Tibial artery (tissue), 4 donors: ENCODE data around the gene ECPAS.

Source experiments
- DNase-seq, 2 donors: peaks; one replicate each; pipeline ENCODE4 v3.0.0-alpha.2; 2019
- H3K27ac ChIP-seq, 2 donors: fragments of 200-600 bp; sonication (generic) in 1 of 2; 1 replicate in 1 of 2; 2 replicates in 1 of 2; pipeline ENCODE4 v1.5.1; 2018 to 2019; ENCODE audit warnings: mild to moderate bottlenecking in 1 of 2
- H3K27me3 ChIP-seq, 2 donors: fragments of 200-600 bp; sonication (generic) in 1 of 2; one replicate each; pipeline versions ENCODE4 v1.5.1 to v1.6.0; 2016 to 2019
- H3K36me3 ChIP-seq, 3 donors: fragments of 200-600 bp; sonication (generic) in 2 of 3; one replicate each; pipeline ENCODE4 v1.5.1; 2016 to 2019; ENCODE audit warnings: mild to moderate bottlenecking in 2 of 3
- H3K4me1 ChIP-seq, 4 donors: fragments of 200-600 bp; sonication (generic) in 2 of 4; 1 replicate in 3 of 4; 2 replicates in 1 of 4; pipeline ENCODE4 v1.5.1; 2016 to 2019
- H3K4me3 ChIP-seq, 2 donors: fragments of 200-600 bp; sonication (generic) in 1 of 2; 1 replicate in 1 of 2; 2 replicates in 1 of 2; pipeline ENCODE4 v1.5.1; 2018 to 2019; ENCODE audit warnings: mild to moderate bottlenecking in 2 of 2
- H3K9me3 ChIP-seq, 3 donors: fragments of 200-600 bp; sonication (generic) in 1 of 3; one replicate each; pipeline ENCODE4 v1.5.1; 2016 to 2019
- intact Hi-C: fragments of 100-400 bp; cut with DNase I; formaldehyde crosslinking; loops from one replicate; pipeline ENCODE4 v1.15.0; 2023; ENCODE audit warnings: low total_unique reads
- TF ChIP-seq, protein P1 (sequence below), 2 experiments: fragments of 200-600 bp in 1 of 2; fragments of 450-650 bp in 1 of 2; IDR thresholded peaks; one replicate each; pipeline ENCODE4 v1.5.1; 2017 to 2019; ENCODE audit warnings: antibody characterized with exemption in 2 of 2, mild to moderate bottlenecking in 1 of 2, moderate library complexity in 1 of 2

The ECPAS gene

DNA sequence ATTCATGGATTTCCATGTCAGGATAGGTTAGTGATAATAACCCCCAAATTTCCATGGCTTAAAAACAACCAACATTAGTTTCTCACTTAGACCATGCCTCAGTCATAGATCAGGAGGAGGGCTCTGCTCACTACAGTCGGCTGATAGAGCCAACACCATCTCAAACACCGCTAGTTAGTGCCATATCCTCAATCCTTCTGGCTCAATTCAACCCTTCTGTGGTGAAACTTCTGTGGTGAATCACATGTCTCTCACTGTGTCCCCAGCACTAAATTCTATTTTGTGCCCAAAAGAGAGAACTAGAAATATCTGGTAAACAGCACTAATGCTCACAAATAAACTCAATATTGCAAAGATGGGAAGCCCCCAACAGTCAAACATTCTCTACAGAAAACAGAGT is 21.1 kb downstream of the ECPAS start:
- H3K27me3 ChIP-seq: no peaks in the 10 kb centered on the region
- H3K36me3 ChIP-seq: no peaks in the 10 kb centered on the region
- H3K27ac ChIP-seq: no peak overlapping the region
- TF ChIP-seq, protein P1, sequence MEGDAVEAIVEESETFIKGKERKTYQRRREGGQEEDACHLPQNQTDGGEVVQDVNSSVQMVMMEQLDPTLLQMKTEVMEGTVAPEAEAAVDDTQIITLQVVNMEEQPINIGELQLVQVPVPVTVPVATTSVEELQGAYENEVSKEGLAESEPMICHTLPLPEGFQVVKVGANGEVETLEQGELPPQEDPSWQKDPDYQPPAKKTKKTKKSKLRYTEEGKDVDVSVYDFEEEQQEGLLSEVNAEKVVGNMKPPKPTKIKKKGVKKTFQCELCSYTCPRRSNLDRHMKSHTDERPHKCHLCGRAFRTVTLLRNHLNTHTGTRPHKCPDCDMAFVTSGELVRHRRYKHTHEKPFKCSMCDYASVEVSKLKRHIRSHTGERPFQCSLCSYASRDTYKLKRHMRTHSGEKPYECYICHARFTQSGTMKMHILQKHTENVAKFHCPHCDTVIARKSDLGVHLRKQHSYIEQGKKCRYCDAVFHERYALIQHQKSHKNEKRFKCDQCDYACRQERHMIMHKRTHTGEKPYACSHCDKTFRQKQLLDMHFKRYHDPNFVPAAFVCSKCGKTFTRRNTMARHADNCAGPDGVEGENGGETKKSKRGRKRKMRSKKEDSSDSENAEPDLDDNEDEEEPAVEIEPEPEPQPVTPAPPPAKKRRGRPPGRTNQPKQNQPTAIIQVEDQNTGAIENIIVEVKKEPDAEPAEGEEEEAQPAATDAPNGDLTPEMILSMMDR (IDR thresholded peaks at IDR 0.05): no peak
- peaks cover 0 to 13% (median 2%) of the 10 kb centered on the region in 4 donors for H3K4me1 ChIP-seq
- DNase-seq: no peak
- peaks cover 0 to 8% (median 0%) of the 10 kb centered on the region in 3 donors for H3K9me3 ChIP-seq
- no peak overlapping the region for H3K4me3 ChIP-seq
- intact Hi-C loops: no loop called here

DNA sequence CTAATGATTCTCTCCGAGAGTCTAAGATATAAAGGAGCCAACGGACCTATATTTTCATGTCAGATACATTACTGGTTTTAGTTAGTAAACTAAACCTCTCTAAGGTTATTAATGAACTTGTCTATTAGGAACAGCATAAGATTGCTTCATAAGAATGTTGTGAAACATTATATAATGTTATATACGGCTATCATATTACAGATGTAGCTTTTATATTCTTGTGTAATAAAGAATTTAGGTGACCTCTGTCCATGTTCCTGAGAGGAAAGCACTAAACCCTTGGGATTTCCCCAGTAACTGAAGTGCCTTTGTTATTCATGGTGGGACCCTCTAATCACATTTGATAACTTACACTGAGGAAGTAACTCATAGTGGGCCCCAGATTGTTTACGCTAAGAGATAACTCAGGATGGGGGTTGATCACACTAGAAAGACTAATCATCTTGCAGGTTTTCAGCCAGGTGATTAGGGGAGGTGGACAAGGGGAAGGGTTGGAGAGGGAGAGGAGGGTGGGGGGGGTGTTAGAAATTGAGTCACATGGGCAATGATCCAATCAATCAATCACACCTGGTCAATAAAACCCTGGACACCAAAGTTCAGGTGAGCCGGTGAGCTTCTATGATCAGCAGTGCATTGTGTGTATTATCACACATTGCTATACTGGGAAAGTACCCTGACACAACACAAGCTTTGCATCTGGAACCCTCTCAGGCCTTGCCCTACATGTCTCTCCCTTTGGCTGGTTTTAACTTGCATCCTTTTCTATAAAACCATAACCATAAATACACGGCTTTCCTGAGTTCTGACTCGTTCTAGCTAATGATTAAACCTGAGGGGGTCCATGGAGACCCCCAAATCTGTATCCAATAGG is 25.8 kb downstream of the ECPAS start:
- no peak for DNase-seq
- no peak overlapping the region for H3K4me3 ChIP-seq
- TF ChIP-seq, protein P1 (IDR thresholded peaks at IDR 0.05): no peak
- H3K27ac ChIP-seq: no peak overlapping the region
- H3K4me1 ChIP-seq: peaks cover 0 to 25% (median 2%) of the 10 kb centered on the region in 4 donors
- H3K36me3 ChIP-seq: no peaks in the 10 kb centered on the region
- H3K9me3 ChIP-seq: peaks cover 0 to 8% (median 0%) of the 10 kb centered on the region in 3 donors
- no peaks in the 10 kb centered on the region for H3K27me3 ChIP-seq
- intact Hi-C loops: no loop called here

DNA sequence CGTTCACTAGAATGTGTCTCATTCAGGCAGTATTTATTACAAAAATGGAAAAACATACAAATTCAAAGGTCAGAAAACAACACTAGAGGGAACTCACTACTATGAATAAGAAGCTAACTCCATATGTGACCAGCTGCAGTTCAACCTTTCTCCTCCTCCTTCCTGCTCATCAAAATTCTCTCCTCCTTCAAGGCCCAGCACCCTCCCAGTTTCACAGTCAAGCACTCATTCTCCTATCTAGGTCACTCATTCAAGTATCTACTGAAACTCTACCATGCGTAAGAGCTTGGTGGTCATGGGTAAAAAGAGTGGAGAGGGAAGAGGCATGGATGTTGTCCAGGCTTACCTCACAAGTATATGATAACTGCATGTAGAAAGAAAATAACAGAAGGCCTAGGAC is 27.7 kb downstream of the ECPAS start:
- DNase-seq: no peak
- no peak overlapping the region for H3K4me3 ChIP-seq
- H3K36me3 ChIP-seq: no peaks in the 10 kb centered on the region
- H3K9me3 ChIP-seq: peaks cover 0 to 4% (median 0%) of the 10 kb centered on the region in 3 donors
- TF ChIP-seq, protein P1 (IDR thresholded peaks at IDR 0.05): no peak
- intact Hi-C loops: no loop called here
- H3K27me3 ChIP-seq: no peaks in the 10 kb centered on the region
- H3K27ac ChIP-seq: no peak overlapping the region
- H3K4me1 ChIP-seq: peaks cover 0 to 39% (median 2%) of the 10 kb centered on the region in 4 donors

DNA sequence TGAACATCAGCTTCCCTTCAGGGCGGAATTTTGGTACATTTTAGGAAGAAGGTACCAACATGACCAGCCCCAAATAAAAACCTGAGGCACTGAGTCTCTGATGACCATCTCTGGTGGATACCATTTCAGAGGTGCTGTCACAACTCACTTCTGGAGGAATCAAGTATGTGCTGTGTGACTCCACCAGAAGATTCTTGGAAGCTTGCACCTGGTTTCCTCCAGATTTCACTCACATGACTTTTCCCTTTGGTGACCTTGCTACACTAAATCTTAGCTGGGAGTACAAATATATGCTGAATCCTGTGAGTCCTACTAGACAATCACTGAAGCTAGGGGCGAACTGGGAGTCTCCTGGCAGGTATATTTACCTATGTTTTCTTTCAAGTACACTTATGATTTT is 28.5 kb downstream of the ECPAS start:
- intact Hi-C loops: no loop called here
- H3K36me3 ChIP-seq: no peaks in the 10 kb centered on the region
- no peaks in the 10 kb centered on the region for H3K9me3 ChIP-seq
- H3K4me1 ChIP-seq: peaks cover 0 to 48% (median 8%) of the 10 kb centered on the region in 4 donors
- no peaks in the 10 kb centered on the region for H3K27me3 ChIP-seq
- DNase-seq: no peak
- H3K27ac ChIP-seq: no peak overlapping the region
- H3K4me3 ChIP-seq: no peak overlapping the region
- TF ChIP-seq, protein P1 (IDR thresholded peaks at IDR 0.05): no peak

DNA sequence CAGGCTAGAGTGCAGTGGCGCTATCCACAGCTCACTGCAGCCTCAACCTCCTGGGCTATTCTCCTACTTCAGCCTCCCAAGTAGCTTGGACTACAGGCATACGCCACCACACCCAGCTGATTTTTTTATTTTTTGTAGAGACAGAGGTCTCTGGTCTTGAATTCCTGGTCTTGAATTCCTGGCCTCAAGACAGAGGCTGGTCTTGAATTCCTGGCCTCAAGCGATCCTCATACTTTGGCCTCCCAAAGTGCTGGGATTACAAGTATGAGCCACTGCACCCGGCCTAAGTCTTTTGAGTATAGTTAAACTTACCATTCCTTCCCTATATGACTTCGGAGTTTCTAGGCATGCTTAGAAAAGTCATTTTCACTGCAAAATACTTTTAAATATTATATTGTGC is 29.4 kb downstream of the ECPAS start:
- Histone ChIP-seq H3K4me1 (peaks cover 0 to 57% (median 15%) of the 10 kb centered on the region in 4 donors), H3K4me3 (no peak overlapping the region), H3K27me3 (no peaks in the 10 kb centered on the region), H3K27ac (no peak overlapping the region), H3K9me3 (no peaks in the 10 kb centered on the region), H3K36me3 (peaks cover 0 to 7% (median 0%) of the 10 kb centered on the region in 3 donors)
- TF ChIP-seq, protein P1 (IDR thresholded peaks at IDR 0.05): no peak
- DNase-seq: no peak
- intact Hi-C loops: no loop called here
